HG03565 (cell line): Measurements from ENCODE around the gene CRY2.

Source experiments
- ATAC-seq: cut with Tn5 transposase; IDR thresholded peaks from one replicate; pipeline ENCODE4 v1.9.1; 2021; ENCODE audit warnings: mild to moderate bottlenecking, moderate library complexity; ENCODE audit not compliant: unreplicated experiment

Gene CRY2

DNA sequence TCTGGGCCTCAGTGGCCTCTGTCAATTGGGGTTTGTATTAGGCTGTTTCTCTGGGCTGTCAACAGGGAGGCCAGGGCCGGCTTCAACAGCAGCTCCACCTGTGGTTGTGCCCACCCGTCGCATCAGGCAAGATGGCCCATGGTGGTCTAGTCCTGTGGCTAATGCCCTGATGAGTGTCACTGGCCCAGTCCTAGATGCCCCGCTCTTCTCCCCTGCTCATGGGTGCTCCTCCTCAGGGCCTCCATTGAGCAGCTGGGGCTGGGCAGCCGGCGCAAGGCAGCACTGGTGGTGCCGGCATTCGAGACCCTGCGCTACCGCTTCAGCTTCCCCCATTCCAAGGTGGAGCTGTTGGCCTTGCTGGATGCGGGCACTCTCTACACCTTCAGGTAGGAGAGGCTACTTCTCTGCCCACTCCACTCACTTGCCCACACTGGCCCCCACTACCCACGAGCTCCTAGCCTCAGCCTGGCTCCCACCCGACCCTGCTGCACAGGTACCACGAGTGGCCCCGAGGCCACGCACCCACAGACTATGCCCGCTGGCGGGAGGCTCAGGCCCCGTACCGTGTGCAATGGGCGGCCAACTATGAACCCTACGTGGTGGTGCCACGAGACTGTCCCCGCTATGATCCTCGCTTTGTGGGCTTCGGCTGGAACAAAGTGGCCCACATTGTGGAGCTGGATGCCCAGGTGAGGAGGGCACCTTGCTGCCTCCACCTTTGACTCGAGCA is 80.6 kb downstream of the CRY2 start:
- no peak for ATAC-seq

DNA sequence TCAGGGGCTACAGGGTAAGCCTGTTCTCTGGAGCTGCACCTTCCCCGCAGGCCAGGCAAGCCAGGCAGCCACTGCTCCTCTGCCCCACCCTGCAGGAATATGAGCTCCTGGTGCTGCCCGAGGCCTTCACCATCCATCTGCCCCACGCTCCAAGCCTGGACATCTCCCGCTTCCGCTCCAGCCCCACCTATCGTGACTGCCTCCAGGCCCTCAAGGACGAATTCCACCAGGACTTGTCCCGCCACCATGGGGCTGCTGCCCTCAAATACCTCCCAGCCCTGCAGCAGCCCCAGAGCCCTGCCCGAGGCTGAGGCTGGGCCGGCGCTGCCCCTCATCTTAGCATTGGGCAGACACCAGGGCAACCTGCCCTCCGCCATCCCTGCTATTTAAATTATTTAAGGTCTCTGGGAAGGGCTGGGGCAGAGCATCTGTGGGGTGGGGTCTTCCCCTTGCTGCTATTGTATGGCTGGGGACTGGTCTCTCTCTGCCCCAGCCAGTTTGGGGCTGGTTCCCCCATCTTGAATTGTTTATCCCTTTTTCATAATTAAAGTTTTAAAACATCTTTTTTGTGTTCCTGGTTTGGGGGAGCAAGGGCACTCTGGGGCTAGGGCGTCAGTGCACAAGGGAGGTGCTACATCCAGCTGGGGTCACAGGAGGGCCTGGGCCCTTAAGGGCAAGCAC is 81.4 kb downstream of the CRY2 start:
- no peak for ATAC-seq

DNA sequence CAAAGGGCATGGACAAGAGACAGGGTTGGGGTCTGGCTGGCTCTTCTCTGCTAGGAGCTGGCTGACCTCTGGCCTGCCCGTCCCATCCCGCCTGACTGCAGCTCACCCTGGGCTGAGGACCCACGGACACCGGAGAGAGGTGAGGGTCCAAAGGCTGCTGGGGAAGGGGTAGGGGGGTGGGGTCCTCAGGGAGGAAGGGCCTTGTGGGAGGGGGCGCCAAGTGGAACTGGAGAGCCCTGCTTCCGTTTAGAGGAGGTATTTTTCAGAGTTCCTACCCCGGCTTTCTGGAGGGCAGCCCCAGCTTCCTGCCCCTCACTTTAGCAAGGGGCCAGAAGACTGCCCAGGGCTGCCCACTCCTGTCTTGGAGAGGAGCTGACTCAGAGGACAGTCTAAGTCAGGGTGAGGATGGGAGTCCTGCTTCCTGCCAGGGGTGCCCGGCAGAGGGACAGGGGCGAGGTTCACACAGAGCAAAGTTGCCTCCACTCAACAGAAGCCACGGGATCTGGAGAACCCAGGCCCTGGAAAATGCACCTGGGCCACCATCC is 82.3 kb downstream of the CRY2 start:
- peak; percentile 6 for ATAC-seq

DNA sequence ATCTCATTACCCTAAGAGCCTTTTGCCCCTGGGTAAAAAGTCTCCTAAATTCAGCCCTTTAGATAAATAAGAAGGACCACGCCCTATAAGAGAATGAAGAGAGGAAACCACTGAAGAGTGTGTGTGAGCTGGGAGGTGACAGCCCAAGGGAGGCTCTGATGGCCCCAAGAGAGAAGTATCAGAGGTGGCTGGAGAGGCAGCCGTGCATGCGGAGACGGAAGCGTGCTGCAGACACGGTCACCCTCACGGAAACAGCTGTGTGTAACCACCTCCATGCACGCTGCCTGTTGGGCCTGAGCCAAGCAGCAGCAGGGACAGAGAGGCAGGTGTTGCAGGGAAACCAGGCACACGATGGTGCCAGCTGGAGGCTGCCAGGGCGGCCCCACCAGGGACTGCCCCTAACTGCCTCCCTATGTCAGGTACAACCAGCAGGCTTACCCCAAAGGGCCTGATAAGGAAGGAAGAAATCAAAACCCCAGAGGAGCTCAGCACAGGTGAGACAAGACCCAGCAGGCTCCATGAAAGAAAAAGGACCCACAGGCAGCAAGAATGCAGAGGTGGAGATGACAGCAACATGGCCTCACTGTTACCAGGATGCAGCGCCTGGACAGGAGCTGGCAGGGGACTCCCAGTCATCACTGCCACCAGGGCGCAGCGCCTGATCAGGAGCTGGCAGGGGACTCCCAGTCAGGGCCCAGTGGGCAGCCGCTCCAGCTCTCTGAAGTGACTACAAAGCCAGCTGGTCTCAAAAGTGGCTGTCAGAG is 82.9 kb downstream of the CRY2 start:
- ATAC-seq = peak; percentile 83

DNA sequence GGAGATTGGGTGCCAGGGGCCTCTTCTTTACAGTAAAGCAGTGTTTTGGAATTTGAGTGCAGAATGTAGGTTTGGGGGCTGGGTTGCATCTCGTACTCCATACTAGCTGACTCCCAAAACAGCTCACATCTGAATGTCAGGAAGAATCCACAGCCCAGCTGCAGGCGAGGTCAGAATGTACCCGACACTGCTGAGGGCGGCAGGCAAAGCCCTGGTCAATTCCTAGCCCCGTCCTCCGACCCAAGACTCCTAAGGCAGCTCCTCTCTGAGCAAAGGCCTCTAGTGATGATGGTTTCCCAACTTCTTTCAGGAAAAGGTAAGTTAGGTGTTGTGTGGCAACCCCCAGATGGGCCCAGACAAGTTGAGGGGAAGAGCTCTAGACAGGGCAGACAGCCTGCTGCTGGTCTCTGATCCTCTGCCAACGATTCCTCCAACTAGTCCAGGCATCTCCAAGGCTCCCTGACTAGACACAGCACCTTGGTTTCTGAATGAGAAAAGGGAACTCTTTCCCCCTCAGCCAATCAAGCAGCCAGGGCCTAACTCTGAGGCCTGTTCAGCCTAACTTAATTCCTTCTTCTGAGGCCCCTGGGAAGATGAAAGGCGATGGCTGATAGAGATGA is 83.8 kb downstream of the CRY2 start:
- no peak for ATAC-seq

DNA sequence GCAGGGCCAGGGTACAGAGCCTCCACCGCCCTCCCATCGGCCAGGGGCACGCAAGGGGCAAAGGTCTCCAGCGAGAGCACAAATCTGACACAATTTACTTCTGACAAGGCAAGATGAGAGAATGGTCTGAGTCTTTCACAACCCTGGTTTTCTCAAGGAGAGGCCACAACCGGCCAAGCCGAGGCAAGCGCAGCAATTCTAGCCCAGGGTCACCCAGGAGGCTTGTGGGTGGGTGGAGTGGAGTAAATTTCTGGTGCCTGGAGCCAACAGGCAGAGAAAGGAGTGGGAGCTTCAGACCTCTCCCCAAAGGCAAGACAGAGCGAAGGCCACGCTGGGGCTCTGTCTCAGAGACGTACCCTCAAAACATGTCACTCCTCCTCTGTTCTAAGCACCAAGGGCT is 84.5 kb downstream of the CRY2 start:
- ATAC-seq = no peak

DNA sequence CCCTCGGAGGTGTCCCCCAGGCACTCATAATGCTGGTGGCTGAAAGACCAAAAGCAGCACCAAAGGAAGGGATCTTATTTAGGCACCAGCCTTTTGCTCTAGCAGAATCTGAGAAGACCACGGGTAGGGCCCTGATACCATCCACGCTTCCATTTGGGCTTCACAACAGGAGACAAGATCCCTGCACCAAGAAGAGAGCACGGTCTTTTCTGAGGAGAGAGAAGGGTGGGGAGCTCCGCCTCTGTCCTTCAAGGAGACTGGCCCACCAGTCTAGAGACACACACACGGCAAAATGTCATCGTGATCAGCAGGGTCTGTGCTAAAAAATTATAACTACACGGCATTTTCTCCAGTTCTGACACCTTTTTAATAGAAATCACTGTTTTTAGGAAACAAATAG is 84.9 kb downstream of the CRY2 start:
- no peak for ATAC-seq
